HG03439 (cell line): ENCODE results near the gene BPIFB2.

Experiments used
- ATAC-seq: cut with Tn5 transposase; IDR thresholded peaks from one replicate; pipeline ENCODE4 v1.9.1; 2021; ENCODE audit warnings: mild to moderate bottlenecking, moderate library complexity; ENCODE audit not compliant: unreplicated experiment

The BPIFB2 gene

DNA sequence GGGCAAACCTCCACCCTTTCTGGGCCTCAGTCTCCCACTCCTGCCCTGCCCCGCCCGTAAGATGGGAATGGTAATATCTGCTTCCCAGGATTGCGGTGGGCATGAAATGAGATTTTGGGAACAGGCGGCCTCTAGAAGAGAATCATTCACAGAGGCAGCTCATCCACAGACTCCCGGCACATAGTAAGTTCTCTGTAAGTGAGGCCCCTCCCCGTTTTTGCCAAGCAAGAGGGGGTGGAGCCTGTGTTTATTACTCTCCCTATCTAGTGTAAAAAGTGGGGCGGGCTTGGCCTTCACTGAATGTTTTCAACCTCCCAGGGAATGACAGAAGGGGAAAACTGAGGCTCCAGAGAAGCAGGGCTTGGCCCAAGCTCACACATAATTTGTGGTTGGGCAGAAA is 23.3 kb upstream of the BPIFB2 start:
- no peak for ATAC-seq

DNA sequence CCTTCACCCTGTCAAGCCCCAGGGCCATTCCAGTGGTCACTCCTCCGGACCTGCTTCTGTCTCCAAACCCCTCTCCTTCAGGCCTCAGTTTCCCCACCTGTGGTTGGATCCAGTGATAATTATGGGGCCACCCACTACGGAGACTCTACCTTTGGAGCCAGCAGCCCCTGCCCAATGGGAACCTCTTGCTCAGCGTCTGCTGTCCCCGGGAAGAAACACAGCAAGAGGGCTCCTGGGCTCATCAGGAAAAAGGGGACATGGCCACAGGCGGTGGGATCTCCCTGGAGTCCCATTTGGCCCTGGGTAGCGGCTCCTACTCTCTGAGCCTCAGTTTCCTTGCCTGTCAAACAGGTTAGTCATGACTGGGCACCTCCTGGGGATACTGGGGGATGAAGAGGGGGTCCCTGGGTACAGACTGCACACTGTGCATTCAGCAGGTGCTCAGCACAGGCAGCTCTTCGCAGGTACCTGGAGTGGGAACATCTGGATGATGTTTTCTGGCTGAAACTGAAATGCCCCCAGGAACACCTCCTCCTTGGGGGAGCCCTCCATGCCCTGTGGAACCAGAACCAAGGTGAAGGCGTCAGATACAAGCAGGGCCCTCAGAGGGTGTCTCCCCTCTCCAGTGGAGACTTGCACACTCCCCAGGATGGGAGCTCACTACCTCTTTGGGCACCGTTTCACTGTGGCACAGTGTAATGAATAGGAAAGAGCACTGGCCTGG is 22.7 kb upstream of the BPIFB2 start:
- no peak for ATAC-seq

DNA sequence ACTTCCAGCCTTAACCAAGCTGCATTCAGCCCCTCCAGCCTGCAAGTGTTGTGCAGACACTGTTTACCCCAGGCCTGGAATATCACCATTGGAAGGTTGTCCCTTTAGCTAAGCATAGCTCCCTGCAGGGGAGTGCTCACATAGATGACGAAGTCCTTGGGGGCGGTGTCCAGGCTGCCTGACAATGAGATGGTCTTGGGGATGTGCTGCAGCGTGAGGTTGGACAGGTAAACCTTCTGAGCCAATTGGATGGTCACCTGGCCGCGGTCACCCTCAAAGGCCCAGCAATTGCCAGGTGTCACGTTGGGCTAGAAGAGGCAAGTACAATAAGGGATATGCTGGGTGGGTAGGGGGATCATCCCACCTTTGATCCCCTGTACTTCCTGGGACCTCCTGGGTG is 21.9 kb upstream of the BPIFB2 start:
- no peak for ATAC-seq

DNA sequence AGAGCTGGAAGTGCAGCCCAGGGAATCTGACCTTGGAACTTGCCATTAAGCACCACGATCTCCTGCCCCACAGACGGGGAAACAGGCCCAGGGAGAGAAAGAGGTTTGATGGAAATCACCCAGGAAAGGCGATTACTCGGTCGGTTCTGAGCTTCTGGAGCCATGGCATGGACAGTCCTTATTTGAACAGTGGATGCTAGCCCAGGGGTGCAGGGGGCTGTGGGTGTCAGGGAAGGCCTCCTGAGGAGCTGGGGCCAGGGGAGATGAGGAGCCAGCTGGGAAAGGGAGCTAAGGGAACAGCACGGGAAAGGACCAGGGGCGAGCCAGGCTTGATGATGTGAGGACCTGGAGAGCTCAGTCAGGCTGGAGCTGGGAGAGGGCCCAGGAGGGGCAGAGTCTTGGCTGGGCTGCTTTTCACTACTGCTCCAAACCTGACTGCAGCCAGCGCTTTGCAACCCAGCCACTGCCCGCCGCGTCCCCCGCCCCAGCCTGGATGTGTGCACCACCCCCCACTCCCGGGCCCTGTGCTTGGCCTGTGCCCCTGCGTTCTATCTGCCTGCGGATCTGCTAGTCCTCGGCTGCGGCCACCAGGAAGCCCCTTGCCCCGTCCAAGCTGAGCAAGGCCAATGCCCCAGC is 21.1 kb upstream of the BPIFB2 start:
- ATAC-seq: no peak

DNA sequence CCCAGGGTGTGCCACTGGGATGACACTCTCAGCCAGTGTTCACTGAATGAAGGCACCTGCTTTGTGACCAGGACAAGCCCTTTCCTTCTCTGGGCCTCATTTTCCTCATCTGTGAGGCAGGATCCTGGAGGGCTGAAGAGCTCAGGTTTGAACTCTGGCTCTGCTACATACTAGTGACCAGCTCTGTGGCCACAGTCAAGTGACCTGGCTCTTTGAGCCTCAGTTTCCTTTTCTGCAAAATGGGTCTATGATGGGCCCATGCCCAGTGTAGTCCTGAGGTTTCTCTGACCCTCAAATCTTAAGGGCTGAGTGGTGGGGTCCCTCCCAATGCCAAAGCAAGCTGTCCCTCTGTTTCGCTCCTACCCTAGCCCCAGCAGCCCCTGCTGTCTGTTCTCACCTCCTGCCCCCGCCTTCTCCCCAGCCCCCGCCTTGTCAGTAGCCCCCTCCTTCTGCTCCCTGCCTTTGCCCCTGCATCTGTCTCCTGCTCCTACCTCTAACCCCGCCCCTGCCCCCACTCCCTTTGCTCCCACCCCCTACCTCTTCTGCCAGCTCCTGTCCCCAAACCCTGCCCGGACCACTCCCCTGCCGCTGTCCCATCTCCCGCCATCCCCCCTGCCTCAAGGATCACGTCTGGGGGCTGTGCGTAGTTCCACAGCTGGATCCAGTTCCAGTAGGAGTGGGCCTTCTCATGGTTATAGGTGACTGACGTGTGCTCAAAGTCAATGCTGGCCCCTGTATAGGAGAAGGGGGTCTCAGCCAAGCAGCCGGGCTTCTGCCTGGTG is 20.3 kb upstream of the BPIFB2 start:
- ATAC-seq: no peak

DNA sequence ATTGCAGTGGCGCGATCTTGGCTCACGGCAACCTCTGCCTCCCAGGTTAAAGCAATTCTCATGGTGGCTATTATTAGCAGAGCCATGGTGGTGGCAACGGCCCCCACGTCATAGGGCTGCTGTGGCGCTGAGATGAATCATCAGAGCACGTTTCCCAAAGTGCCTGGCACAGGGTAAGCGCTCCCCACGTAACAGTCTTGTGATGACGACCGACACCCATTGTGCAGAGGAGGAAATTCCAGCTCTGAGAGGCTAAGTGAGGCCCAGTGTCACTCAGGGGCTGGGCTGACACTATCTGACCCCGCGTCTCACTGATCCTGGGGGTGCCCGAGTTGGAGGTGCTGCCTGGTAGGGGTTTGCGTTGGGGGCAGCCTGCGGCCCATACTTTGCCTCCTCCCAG is 19.5 kb upstream of the BPIFB2 start:
- no peak for ATAC-seq

DNA sequence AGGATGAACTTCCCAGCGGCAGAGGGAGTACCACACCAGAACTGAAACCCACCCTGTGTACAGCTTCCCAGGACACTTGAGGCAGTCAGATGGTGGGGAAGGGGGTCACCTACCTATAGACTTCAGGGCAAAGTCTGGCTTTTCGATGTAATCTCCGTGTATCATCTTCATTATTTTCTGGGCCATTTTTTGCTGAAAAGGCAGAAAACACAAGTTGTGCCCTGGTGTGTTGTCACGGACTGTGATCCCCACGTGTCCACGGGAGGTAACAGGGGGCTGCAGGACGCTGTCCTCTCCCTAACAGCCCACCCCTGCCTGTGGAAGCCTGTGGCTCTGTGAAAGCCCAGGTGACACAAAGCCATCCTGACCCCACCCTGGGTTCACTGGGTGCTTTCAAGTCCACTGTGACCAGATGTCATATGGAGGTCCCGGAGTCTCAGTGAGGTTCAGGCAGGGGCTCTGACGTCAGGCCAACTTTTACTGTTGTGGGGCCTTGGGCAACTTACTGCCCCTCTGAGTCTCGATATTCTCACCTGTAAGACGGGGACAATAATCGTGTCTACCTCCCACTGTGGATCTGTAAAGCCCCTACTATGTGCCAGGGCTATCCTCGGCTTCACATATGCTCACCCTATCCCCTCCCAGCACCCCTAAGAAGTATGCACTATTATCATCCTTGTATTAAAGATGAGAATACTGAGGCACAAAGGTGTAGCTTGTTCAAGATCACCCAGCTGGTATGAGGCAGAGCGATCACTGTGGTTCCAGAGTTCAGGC is 17.8 kb upstream of the BPIFB2 start:
- ATAC-seq: no peak

DNA sequence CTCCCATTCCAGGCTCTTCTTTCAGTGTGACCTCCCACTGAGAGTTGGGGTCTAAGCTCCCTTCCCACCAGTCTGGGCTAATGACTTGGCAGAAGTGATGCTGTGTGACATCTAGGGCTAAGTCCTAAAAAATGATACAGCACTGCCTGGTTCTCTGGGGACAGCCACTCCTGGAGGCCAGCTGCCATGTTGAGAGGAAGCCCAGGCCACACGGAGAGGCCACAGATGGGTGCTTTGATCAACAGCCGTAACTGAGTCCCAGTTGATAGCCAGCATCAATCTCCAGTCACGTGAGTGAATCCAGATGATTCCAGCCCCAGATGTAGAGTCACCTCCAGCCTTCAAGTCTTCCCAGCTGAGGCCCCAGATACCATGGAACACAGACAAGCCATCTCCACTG is 17.1 kb upstream of the BPIFB2 start:
- ATAC-seq: no peak

DNA sequence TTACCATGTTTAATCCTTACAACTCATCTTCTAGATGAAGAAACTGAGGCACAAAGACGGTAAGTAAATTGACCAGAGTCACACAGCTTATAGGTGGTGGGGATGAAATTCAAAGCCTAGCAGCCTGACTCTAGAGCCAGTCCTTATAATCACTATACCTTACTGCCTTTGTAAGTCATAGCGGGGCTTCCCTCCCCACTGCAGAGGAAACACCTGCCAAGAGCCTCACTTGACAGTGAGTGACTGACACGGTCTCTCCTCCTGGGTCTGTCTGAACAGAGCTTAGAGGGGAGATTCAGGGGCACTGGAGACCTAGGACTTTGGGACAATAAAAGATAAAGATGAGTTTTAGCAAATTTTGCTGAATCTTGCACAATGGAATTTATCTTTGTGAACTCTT is 16.1 kb upstream of the BPIFB2 start:
- no peak for ATAC-seq

DNA sequence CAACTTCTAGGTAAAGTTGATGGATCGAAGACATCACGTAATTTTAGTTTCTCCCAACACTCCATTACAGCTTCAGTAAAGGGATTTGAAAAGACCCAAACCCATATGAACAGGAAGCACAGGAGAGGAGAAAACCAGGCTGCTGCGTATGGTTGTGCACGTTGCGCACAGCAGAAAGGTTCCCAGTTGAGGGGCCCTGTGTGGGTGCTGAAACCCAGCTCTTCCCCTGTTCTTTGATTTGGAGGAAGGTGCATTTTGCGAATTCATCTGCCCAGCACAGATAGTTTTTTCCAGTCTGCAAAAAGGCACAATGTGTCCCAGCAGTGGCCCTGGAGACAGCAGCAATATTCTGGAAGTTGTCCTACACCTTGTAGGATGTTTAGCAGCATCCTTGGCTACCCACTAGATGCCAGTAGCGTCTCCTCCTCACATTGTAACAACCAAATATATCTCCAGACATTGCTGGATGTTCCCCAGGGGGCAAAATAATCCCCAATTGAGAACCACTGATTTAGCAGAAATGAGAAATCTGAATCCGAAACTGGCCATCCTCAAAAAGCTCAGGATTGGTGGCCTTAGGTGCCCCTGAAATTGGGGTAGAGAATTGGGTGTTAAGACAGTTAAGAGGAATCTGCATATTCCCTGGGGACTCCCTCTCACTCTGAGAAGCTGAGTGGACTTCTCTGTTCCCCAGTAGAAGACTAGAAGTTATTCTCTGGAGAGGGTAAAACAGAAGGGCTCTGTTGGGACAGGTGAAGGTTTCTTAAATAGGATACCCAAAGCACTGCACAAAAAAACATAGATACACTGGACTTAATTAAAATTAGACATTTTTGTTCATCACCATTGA is 15.5 kb upstream of the BPIFB2 start:
- ATAC-seq: no peak

DNA sequence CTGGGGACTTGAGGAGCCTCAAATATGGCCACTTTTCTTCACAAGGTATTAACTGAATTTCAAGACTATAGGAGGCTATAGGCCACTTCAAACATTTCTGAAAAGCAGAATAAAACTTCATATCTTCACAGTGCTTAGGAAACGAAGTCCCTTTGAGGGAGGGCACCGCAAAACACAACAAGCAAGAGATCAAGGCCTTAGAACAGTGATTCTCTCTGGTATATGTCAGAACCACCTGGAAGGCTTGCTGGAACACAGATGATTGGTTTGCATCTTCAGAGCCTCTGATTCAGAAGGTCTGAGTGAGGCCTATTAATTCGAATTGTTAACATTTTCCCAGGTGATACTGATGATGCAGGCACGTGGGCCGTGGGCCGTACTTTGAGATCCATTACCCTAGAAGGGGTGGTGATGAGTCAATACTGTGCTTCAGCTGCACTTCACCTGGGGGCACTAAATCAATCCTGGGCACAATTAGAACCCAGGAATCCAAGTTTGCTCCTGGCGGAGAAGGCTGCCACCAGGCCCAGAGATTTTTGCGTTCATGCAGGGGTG is 13.9 kb upstream of the BPIFB2 start:
- ATAC-seq: no peak

DNA sequence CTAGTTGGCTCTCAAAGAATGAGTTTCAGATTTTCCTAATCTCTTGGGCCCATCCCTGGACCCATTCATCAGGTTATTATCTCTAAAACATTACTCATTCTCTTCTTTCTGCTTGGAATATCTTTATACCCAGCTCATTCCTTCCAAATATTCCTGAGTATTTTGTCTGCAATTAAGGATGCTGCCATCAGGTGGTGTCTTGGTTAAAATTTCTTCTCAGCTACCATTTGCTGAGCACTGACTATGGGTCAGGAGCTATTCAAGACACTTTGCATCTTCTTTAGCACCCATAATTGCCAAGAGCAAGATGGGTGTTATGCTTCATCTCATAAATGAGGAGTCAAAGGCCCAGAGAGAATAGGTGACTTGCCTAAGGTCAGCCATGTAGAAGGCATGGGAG is 11.7 kb upstream of the BPIFB2 start:
- no peak for ATAC-seq

DNA sequence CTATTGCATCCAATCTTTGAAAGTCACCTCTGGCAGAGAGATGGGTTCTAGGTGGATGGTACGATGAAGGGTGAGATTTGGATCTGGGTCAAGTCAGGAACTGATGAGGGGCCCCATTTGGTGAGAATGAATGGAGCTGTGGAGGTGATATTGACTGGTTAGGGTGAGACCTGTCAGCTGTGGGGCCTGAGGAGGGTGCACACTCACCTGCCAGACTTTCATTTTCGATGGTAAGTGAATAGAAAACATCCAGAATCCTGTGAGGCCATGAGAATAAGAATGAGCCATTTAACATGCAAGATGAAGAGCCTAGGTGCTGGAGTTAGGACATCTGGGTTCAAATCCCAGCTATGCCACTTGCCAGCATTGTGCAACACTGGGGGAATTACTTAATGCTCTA is 10.1 kb upstream of the BPIFB2 start:
- ATAC-seq: no peak

DNA sequence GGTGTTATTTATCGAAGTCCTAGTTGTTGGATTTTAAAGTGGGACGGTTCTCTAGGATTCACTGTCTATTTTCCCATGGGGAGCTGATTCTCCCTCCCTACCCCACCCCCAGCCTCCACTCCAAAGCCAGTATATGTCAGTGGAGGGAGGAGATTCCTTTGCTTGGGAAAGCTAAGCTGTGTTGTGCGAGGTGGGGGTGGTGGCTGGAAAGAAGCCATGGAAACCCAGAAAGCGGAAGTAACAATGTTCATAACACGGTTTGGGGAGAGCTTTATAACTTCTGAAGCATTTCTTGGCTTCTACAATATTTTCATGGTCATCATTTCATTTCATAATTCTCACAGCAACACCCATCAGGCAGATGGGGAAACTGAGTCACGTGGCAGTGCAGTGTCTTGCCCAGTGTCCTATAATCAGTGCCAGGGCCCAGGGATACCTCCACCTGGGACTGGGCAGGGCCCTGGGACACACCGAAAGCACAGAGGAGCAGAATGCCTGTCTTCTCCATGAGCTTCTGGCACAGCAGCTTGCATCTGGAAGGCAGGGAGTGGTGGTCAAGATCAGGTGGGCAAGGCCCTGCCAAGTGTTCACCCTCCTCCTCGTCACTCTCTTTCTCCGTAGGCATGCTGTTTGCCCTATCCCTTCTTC is 7.8 kb upstream of the BPIFB2 start:
- no peak for ATAC-seq

DNA sequence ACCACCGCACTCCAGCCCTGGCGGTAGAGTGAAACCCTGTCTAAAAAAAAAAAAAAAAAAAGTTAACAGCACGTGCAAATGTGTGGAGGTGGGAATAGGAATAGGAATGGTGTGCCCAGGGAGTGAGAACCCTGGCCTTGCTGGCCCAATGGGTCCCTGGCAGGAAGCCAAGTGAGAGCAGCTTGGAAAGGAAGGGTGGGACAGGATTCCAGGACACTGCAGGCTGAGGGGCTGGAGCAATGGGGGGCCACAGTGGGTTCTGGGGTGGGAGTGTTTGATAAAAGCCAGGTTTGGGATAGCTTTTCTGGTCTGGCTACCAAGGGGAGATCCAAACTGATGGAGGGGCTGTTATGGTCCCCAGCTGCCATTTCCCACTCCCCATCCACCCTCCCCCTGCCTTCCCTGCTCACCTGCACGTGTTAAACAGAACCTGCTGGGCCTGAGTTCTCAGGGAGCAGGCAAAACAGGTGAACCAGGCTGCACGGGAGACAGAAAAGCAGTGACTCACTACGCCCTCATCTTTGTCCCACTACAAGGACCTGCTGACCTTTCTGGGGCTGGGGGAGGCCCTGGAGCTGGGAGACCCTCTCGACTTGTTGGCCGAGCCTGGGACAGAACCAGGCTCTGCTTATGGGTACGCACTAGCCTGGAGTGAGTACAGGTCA is 6.6 kb upstream of the BPIFB2 start:
- ATAC-seq: no peak

DNA sequence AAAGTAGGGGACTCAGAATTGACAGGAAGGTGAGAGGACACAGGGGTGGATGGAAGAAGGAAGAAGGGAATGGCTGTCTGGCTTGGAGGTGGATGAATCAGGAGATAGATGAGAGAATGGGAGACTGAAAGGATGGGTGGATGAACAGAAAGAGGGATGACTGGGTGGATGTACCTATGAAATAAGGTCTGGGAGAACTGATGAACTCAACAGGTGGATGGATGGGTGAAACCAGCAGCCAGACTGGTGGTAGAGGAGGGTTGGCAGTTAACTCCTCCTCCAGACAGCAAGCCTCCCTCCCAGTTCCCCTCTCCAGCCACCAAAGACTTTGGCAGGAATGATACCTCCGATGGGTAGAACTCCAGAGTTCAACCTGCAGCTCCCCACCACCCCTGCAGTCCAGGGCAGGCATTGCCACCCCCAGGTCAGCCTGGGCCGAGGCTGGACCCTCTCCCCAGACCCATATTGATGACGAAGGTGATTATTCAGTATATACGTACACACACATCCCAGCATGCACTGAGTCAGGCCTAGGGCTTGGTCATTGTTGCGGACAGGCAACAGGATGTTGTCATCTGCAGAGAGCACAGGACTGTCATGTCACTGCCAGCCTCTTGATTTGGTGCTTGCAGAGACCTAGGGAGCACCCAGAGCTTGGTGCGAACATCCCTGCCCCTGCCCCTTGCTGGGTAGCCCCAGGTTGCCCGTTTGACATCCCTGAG is 5.3 kb upstream of the BPIFB2 start:
- ATAC-seq: no peak

DNA sequence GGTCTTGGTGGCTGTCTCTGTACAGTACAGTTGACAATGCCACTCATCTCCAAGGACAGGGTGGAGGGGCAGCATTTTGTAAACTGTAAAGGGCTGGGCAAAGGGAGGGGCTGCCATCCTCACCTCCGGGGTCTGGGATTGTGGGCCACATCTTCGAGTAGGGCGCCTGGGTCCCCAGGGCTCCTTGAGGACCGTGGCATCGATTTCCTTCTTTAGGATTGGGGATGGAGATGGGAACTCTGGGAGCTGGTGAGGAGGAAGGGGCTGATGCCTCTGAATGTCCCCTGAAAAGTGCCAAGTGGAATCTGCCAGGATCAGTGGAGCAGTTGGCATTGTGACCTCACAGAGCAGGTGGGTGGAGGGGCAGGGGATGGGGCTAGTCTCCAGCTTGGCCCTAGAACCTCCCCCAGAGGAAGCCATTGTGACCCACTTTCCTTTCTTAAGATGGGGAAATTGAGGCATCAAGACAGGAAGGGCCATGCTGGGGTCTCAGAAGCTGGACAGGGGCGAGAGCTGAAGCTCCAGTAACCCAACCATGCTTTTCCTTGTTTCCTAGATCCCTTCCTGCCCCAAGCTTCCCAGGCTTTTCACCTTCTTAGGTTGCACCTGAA is 3.3 kb upstream of the BPIFB2 start, which contains the start of gene SUN5:
Gene SUN5, minus strand, starts transcription at position 293 of the 611 bp plus-strand sequence. Its CDS starts 93 bp downstream, at position 200.
- ATAC-seq: no peak

DNA sequence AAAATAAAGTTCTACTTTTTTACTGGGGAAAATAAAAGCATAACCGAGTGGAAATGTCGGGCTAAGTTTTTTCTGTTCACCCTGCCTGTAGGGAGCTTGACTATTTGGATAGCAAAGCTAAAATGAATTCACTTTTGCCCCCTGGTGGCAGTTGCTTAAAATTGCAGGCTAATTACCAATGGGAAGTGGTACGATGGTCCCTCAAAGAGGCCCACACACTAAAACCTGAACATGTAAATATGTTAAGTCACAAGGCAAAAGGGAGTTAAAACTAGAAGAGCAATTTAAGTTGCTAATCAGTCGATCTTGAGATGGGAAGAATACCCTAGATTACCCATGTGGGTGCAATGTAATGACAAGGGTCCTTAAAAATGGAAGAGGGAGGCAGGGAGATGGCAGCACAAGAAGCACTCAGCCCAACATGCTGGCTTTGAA is 2.4 kb upstream of the BPIFB2 start:
- ATAC-seq: no peak
